ENCODE results near the gene CHMP2A. TPM values are rescaled to one million over a fixed set of nuclear protein-coding genes. Genes with fewer than 3 reads are reported as not detected.

CHMP2A gene
- total RNA-seq, 1 experiment from 2014 or later, result 191 TPM

DNA sequence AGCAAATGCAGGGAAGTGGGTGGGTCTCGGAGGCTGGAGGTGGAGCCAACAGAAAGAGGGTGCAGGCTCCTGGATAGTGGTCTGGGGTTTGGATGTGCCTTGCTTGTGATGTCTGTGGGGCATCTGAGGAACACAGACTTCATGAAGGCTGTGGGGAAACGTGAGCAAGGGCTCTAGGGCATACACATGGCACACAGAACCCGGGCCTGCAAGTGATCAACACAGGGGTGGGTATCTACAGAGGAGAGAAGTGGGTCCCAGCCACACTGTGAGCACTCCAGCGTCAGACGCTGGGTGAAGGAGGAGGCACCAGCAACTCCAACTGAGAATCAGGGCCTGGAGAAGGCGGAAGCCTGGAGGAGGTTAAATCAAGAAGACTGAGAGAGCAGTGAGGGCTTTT, 8.9 kb upstream of the CHMP2A start:
- Histone ChIP-seq H3K4me3 (ENCODE audit: low read depth in 2 of 2, low read length in 2 of 2) (no peak overlapping the region), H3K4me1 (ENCODE audit: control insufficient read depth, insufficient read depth, low read length) (peaks cover 12% of the 10 kb centered on the region), H3K27me3 (ENCODE audit: control insufficient read depth, insufficient read depth, low read length) (no peaks in the 10 kb centered on the region), H3K36me3 (ENCODE audit: control insufficient read depth, insufficient read depth, low read length) (no peaks in the 10 kb centered on the region), H3K9me3 (ENCODE audit: control insufficient read depth, insufficient read depth, low read depth, low read length) (no peaks in the 10 kb centered on the region), H3K27ac (ENCODE audit: low read length) (no peak overlapping the region)
- intact Hi-C loops (cut with micrococcal nuclease; ENCODE audit: unreplicated experiment), result no loop called here
- ChIA-PET CTCF (no interaction called here), POLR2A (no interaction called here)
- no peak for ATAC-seq
- in situ Hi-C loops (cut with HindIII; ENCODE audit: low pct_unique_long_range_greater_than_20kb, low sequenced_read_pairs), result no loop called here
- BruUV-seq (replicated peaks), result no TSS peak
- no peak for TF ChIP-seq TCF7L2 (IDR thresholded peaks at IDR 0.05; ENCODE audit: low read depth, low read length)
- TF ChIP-seq, protein P1, sequence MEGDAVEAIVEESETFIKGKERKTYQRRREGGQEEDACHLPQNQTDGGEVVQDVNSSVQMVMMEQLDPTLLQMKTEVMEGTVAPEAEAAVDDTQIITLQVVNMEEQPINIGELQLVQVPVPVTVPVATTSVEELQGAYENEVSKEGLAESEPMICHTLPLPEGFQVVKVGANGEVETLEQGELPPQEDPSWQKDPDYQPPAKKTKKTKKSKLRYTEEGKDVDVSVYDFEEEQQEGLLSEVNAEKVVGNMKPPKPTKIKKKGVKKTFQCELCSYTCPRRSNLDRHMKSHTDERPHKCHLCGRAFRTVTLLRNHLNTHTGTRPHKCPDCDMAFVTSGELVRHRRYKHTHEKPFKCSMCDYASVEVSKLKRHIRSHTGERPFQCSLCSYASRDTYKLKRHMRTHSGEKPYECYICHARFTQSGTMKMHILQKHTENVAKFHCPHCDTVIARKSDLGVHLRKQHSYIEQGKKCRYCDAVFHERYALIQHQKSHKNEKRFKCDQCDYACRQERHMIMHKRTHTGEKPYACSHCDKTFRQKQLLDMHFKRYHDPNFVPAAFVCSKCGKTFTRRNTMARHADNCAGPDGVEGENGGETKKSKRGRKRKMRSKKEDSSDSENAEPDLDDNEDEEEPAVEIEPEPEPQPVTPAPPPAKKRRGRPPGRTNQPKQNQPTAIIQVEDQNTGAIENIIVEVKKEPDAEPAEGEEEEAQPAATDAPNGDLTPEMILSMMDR (IDR thresholded peaks at IDR 0.05), result no peak
- TF ChIP-seq, protein P2, sequence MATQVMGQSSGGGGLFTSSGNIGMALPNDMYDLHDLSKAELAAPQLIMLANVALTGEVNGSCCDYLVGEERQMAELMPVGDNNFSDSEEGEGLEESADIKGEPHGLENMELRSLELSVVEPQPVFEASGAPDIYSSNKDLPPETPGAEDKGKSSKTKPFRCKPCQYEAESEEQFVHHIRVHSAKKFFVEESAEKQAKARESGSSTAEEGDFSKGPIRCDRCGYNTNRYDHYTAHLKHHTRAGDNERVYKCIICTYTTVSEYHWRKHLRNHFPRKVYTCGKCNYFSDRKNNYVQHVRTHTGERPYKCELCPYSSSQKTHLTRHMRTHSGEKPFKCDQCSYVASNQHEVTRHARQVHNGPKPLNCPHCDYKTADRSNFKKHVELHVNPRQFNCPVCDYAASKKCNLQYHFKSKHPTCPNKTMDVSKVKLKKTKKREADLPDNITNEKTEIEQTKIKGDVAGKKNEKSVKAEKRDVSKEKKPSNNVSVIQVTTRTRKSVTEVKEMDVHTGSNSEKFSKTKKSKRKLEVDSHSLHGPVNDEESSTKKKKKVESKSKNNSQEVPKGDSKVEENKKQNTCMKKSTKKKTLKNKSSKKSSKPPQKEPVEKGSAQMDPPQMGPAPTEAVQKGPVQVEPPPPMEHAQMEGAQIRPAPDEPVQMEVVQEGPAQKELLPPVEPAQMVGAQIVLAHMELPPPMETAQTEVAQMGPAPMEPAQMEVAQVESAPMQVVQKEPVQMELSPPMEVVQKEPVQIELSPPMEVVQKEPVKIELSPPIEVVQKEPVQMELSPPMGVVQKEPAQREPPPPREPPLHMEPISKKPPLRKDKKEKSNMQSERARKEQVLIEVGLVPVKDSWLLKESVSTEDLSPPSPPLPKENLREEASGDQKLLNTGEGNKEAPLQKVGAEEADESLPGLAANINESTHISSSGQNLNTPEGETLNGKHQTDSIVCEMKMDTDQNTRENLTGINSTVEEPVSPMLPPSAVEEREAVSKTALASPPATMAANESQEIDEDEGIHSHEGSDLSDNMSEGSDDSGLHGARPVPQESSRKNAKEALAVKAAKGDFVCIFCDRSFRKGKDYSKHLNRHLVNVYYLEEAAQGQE (IDR thresholded peaks at IDR 0.05; ENCODE audit: insufficient read depth in 1 of 2, low read depth in 2 of 2, low read length in 1 of 2), result no peak
- no peak for TF ChIP-seq POLR2AphosphoS5 (IDR thresholded peaks at IDR 0.05; ENCODE audit: low read depth, low read length)
- TF ChIP-seq SIN3A (IDR thresholded peaks at IDR 0.05; ENCODE audit: borderline replicate concordance, insufficient read depth, low read depth, low read length), result no peak
- no peak for DNase-seq (ENCODE audit: low read depth, low spot score)

GRCh38 chr19:58563034-58563573, 8.2 kb upstream of the CHMP2A start:
- Histone ChIP-seq H3K9me3 (ENCODE audit: control insufficient read depth, insufficient read depth, low read depth, low read length) (no peaks in the 10 kb centered on the region), H3K36me3 (ENCODE audit: control insufficient read depth, insufficient read depth, low read length) (no peaks in the 10 kb centered on the region), H3K27me3 (ENCODE audit: control insufficient read depth, insufficient read depth, low read length) (no peaks in the 10 kb centered on the region), H3K27ac (ENCODE audit: low read length) (no peak overlapping the region), H3K4me1 (ENCODE audit: control insufficient read depth, insufficient read depth, low read length) (peaks cover 12% of the 10 kb centered on the region), H3K4me3 (ENCODE audit: low read depth in 2 of 2, low read length in 2 of 2) (peak overlapping the region in 1 of 2 experiments; percentile 33; a peak in 2 of 4 replicates)
- ATAC-seq (no peak), DNase-seq (ENCODE audit: low read depth, low spot score) (no peak)
- BruUV-seq (replicated peaks), result no TSS peak
- in situ Hi-C loops (cut with HindIII; ENCODE audit: low pct_unique_long_range_greater_than_20kb, low sequenced_read_pairs) (no loop called here), intact Hi-C loops (cut with micrococcal nuclease; ENCODE audit: unreplicated experiment) (no loop called here)
- TF ChIP-seq, protein P1 (IDR thresholded peaks at IDR 0.05), result no peak
- TF ChIP-seq TCF7L2 (IDR thresholded peaks at IDR 0.05; ENCODE audit: low read depth, low read length) (no peak), SIN3A (IDR thresholded peaks at IDR 0.05; ENCODE audit: borderline replicate concordance, insufficient read depth, low read depth, low read length) (no peak), POLR2AphosphoS5 (IDR thresholded peaks at IDR 0.05; ENCODE audit: low read depth, low read length) (no peak)
- TF ChIP-seq, protein P2 (IDR thresholded peaks at IDR 0.05; ENCODE audit: insufficient read depth in 1 of 2, low read depth in 2 of 2, low read length in 1 of 2), result no peak
- ChIA-PET POLR2A (no interaction called here), CTCF (no interaction called here)
